IPS-11a (cell line): ENCODE data around the gene EDNRA.

Experiments
- H3K4me3 ChIP-seq: one replicate; pipeline ENCODE4 v1.5.1; 2013; ENCODE audit warnings: low read depth, low read length, control low read depth

The EDNRA gene

GRCh38 chr4:147586032-147586431, 105.1 kb downstream of the EDNRA start:
- no peak overlapping the region for H3K4me3 ChIP-seq

GRCh38 chr4:147586637-147587036, 105.7 kb downstream of the EDNRA start:
- no peak overlapping the region for H3K4me3 ChIP-seq

- no peak overlapping the region for H3K4me3 ChIP-seq
Measured at GRCh38 chr4:147587041-147587440, 106.1 kb downstream of the EDNRA start.

- H3K4me3 ChIP-seq, result no peak overlapping the region
Measured at GRCh38 chr4:147589586-147589985, 108.7 kb downstream of the EDNRA start.

GRCh38 chr4:147590249-147590920, 109.5 kb downstream of the EDNRA start:
- H3K4me3 ChIP-seq, result no peak overlapping the region

GRCh38 chr4:147591106-147591505, 110.2 kb downstream of the EDNRA start:
- H3K4me3 ChIP-seq, result no peak overlapping the region

GRCh38 chr4:147594107-147594506, 113.2 kb downstream of the EDNRA start:
- no peak overlapping the region for H3K4me3 ChIP-seq
